Measurements from ENCODE around the gene SNHG17. TPM values are rescaled to one million over a fixed set of nuclear protein-coding genes. Genes with fewer than 3 reads are reported as not detected.

SNHG17 gene
- total RNA-seq, 1 experiment from 2014 or later, result 41.5 TPM

DNA sequence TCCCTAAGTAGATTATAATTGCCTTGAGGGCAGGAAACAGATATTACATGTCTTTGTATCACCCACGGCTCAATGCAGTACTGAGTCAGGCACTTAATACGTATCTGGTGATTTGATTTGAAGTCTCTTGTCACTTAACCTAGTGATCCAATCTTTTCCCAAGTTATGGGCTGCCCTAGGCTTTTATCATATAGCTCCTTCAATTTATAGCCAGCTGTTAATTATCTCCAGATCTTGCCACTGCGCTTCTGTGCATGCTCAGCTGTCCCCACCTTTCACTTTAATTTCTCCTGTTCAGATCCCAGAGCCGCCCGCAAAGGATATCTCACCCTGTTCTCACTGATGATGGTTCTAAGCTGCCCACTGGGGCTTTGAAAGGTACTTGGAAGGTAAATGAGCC, 41.9 kb downstream of the SNHG17 start:
- no TSS peak for BruUV-seq (replicated peaks)
- Histone ChIP-seq H3F3A (ENCODE audit: insufficient read depth, low read depth) (no peaks in the 10 kb centered on the region), H3K9me2 (ENCODE audit: insufficient read depth) (no peaks in the 10 kb centered on the region), H3K79me2 (ENCODE audit: low read depth) (no peaks in the 10 kb centered on the region), H4K20me1 (ENCODE audit: insufficient read depth) (no peaks in the 10 kb centered on the region), H3K4me1 (replicated peaks; ENCODE audit: insufficient read depth) (no peaks in the 10 kb centered on the region), H3K27me3 (ENCODE audit: insufficient read depth, low read depth) (no peaks in the 10 kb centered on the region), H2AFZ (no peak overlapping the region), H3K27ac (no peak overlapping the region), H3K36me3 (ENCODE audit: low read depth) (no peaks in the 10 kb centered on the region), H3K4me3 (no peak overlapping the region), H3K9me3 (ENCODE audit: insufficient read depth, low read depth) (no peaks in the 10 kb centered on the region), H3K4me2 (no peak overlapping the region)
- TF ChIP-seq CTCF (conservative IDR thresholded peaks at IDR 0.05) (no peak), EZH2 (IDR thresholded peaks at IDR 0.05; ENCODE audit: low read depth) (no peak)
- intact Hi-C loops (cut with micrococcal nuclease; ENCODE audit: unreplicated experiment), result no loop called here
- ChIA-PET POLR2A (ENCODE audit: unreplicated experiment) (no interaction called here), CTCF (no interaction called here)
- no peak for DNase-seq

GRCh38 chr20:38392356-38392755, 42.8 kb downstream of the SNHG17 start:
- no peak overlapping the region for H3K4me3 ChIP-seq
- H3F3A ChIP-seq (ENCODE audit: insufficient read depth, low read depth), result no peaks in the 10 kb centered on the region
- ChIA-PET POLR2A (ENCODE audit: unreplicated experiment) (no interaction called here), CTCF (interaction anchor here (0.5 kb wide), 1 partner anchor 31 kb away, joined by 3 read pairs; no protein-coding TSS in a partner anchor)
- DNase-seq, result no peak
- no peaks in the 10 kb centered on the region for H3K27me3 ChIP-seq (ENCODE audit: insufficient read depth, low read depth)
- no peaks in the 10 kb centered on the region for H3K9me3 ChIP-seq (ENCODE audit: insufficient read depth, low read depth)
- no peak overlapping the region for H3K27ac ChIP-seq
- TF ChIP-seq CTCF (conservative IDR thresholded peaks at IDR 0.05), result no peak
- TF ChIP-seq EZH2 (IDR thresholded peaks at IDR 0.05; ENCODE audit: low read depth), result no peak
- 0 out of 2 replicates have a peak overlapping the region, but pooled peaks have one; percentile 5 for H3K4me2 ChIP-seq
- no peaks in the 10 kb centered on the region for H3K79me2 ChIP-seq (ENCODE audit: low read depth)
- H3K36me3 ChIP-seq (ENCODE audit: low read depth), result no peaks in the 10 kb centered on the region
- H2AFZ ChIP-seq, result no peak overlapping the region
- no peaks in the 10 kb centered on the region for H3K4me1 ChIP-seq (replicated peaks; ENCODE audit: insufficient read depth)
- no peaks in the 10 kb centered on the region for H3K9me2 ChIP-seq (ENCODE audit: insufficient read depth)
- BruUV-seq (replicated peaks), result no TSS peak
- no peaks in the 10 kb centered on the region for H4K20me1 ChIP-seq (ENCODE audit: insufficient read depth)
- intact Hi-C loops (cut with micrococcal nuclease; ENCODE audit: unreplicated experiment), result no loop called here

DNA sequence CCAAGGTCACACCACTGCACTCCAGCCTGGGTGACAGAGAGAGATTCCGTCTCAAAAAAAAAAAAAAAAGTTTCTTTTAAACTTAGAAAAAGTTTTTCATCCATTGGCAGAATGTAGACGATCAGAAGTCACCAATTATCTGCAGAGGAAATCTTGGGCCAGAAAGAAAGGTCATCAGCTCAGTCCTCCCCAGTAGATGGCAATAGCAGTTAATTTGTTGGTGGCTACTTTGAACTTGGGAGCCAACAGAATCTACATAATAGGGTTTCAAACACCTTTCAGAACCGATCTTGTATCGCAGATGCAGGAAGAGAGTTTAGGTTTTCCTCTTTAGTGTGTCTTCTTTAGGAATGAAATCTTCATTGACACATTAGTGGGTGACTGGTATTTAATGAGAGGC, 47.2 kb downstream of the SNHG17 start:
- no peak for DNase-seq
- H3K9me3 ChIP-seq (ENCODE audit: insufficient read depth, low read depth), result no peaks in the 10 kb centered on the region
- intact Hi-C loops (cut with micrococcal nuclease; ENCODE audit: unreplicated experiment), result no loop called here
- POLR2A ChIA-PET (ENCODE audit: unreplicated experiment), result interaction anchor here (0.7 kb wide), 1 partner anchor 161 kb away, joined by 3 read pairs; no protein-coding TSS in a partner anchor
- H3F3A ChIP-seq (ENCODE audit: insufficient read depth, low read depth), result no peaks in the 10 kb centered on the region
- H2AFZ ChIP-seq, result no peak overlapping the region
- H3K4me3 ChIP-seq, result no peak overlapping the region
- no peaks in the 10 kb centered on the region for H3K4me1 ChIP-seq (replicated peaks; ENCODE audit: insufficient read depth)
- H3K27me3 ChIP-seq (ENCODE audit: insufficient read depth, low read depth), result no peaks in the 10 kb centered on the region
- no peaks in the 10 kb centered on the region for H3K36me3 ChIP-seq (ENCODE audit: low read depth)
- TF ChIP-seq CTCF (conservative IDR thresholded peaks at IDR 0.05), result no peak; the same call in 1 of the 2 replicates
- no peak for TF ChIP-seq EZH2 (IDR thresholded peaks at IDR 0.05; ENCODE audit: low read depth)
- no peaks in the 10 kb centered on the region for H3K9me2 ChIP-seq (ENCODE audit: insufficient read depth)
- H4K20me1 ChIP-seq (ENCODE audit: insufficient read depth), result no peaks in the 10 kb centered on the region
- no peak overlapping the region for H3K4me2 ChIP-seq
- CTCF ChIA-PET, result no interaction called here
- no TSS peak for BruUV-seq (replicated peaks)
- H3K27ac ChIP-seq, result no peak overlapping the region
- no peaks in the 10 kb centered on the region for H3K79me2 ChIP-seq (ENCODE audit: low read depth)

Measured in PC-9 (cell line).